Spleen (tissue), 11 donors: ENCODE measurements around the gene ATP6V1E1. TPM values are rescaled to one million over a fixed set of nuclear protein-coding genes. Genes with fewer than 3 reads are reported as not detected.

Source experiments
- DNase-seq: peaks from one replicate; pipeline ENCODE4 v3.0.0-alpha.2; 2020
- H3K27ac ChIP-seq, 8 donors: fragments of 200-600 bp; sonication (generic) in 7 of 8; 1 replicate in 4 of 8; 2 replicates in 4 of 8; pipeline versions ENCODE4 v1.5.0 to v1.8.0; 2016 to 2021; ENCODE audit warnings: inconsistent platforms in 4 of 8, mild to moderate bottlenecking in 4 of 8, moderate library complexity in 1 of 8
- H3K27me3 ChIP-seq, 7 donors: fragments of 200-600 bp; sonication (generic) in 6 of 7; replicated peaks in 1 of 7; 1 replicate in 4 of 7; 2 replicates in 3 of 7; pipeline versions ENCODE4 v1.5.0 to v1.8.0; 2016 to 2021; ENCODE audit warnings: inconsistent platforms in 3 of 7, mild to moderate bottlenecking in 1 of 7
- H3K36me3 ChIP-seq, 6 donors: fragments of 200-600 bp; sonication (generic) in 5 of 6; 1 replicate in 4 of 6; 2 replicates in 2 of 6; pipeline versions ENCODE4 v1.5.0 to v1.8.0; 2016 to 2021; ENCODE audit warnings: inconsistent platforms in 2 of 6
- H3K4me1 ChIP-seq, 6 donors: fragments of 200-600 bp; sonication (generic) in 5 of 6; 1 replicate in 3 of 6; 2 replicates in 3 of 6; pipeline versions ENCODE4 v1.5.0 to v1.8.0; 2016 to 2021; ENCODE audit warnings: inconsistent platforms in 3 of 6
- H3K4me3 ChIP-seq, 8 donors: fragments of 200-600 bp; sonication (generic) in 7 of 8; 1 replicate in 4 of 8; 2 replicates in 4 of 8; pipeline versions ENCODE4 v1.5.0 to v1.8.0; 2016 to 2021; ENCODE audit warnings: inconsistent platforms in 4 of 8, mild to moderate bottlenecking in 4 of 8, moderate library complexity in 2 of 8
- H3K9me3 ChIP-seq, 8 donors: fragments of 200-600 bp; sonication (generic) in 7 of 8; 1 replicate in 4 of 8; 2 replicates in 4 of 8; pipeline versions ENCODE4 v1.5.0 to v1.8.0; 2016 to 2021; ENCODE audit warnings: inconsistent platforms in 4 of 8
- CTCF ChIP-seq, 11 experiments: fragments of 200-600 bp in 7 of 11; fragments of 450-650 bp in 4 of 11; sonication (generic) in 4 of 11; IDR thresholded peaks in 8 of 11; conservative IDR thresholded peaks in 3 of 11; 1 replicate in 7 of 11; 2 replicates in 4 of 11; pipeline versions ENCODE4 v1.4.0 to v1.8.0; 2016 to 2021; ENCODE audit warnings: antibody characterized with exemption in 11 of 11, inconsistent platforms in 4 of 11, mild to moderate bottlenecking in 1 of 11
- POLR2A ChIP-seq, 3 donors: fragments of 450-650 bp; IDR thresholded peaks; one replicate each; pipeline ENCODE4 v1.5.1; 2017; ENCODE audit warnings: antibody characterized with exemption in 3 of 3, mild to moderate bottlenecking in 1 of 3
- POLR2AphosphoS5 ChIP-seq, 3 donors: sonication (generic); formaldehyde crosslinking; IDR thresholded peaks; one replicate each; pipeline ENCODE4 v1.5.1; 2017; ENCODE audit warnings: antibody characterized with exemption in 3 of 3
- WGBS, 5 donors: extraction: QIAGEN DNeasy Blood & Tissue Kit in 3 of 5; methylation state at CpG; one replicate each; pipeline versions ENCODE4 v1.1.5 to v1.1.7; 2013 to 2018; 5-methylcytosine and 5-hydroxymethylcytosine counted together
- intact Hi-C: fragments of 100-400 bp; cut with DNase I; formaldehyde crosslinking; loops from one replicate; pipeline ENCODE4 v1.15.0; 2023; ENCODE audit warnings: low total_unique reads
- polyA plus RNA-seq, 3 donors: library from polyadenylated mRNA; stranded (reverse); fragments of 200-250 nt; gene quantifications; one replicate each; pipeline ENCODE4 v1.2.1, GENCODE V29; 2013
- total RNA-seq, 7 donors: library from RNA; depleted of rRNA in 3 of 7; stranded (reverse); fragments of >200 nt in 3 of 7; fragmentation: NEBNext Ultra II Directional in 4 of 7; extraction: Animal tissue kit (Norgen Biotek cat#: 25700) in 4 of 7; gene quantifications; one replicate each; pipeline versions ENCODE4 v1.1.0 to v1.2.1, GENCODE V29; 2016 to 2021
- donor health status: healthy with polysubstance abuse.
- donor health status: DM: no; HTN: no; CAD: no; lungs with moderate emphysema.
- donor health status: DM: no; HTN: no; CAD: no.
- donor health status: Bipolar disorder and iron deficiency.
- donor health status: healthy.
- donor health status: DM: no; HTN: no; CAD: no.
- donor health status: DM: yes; HTN: yes; CAD: no.

Gene ATP6V1E1
- total and polyA plus RNA-seq, 10 donors, result 66.1 to 127 (median 111) TPM

- 9 to 12% (median 10%) methylated on average over 20 to 24 of the region's 24 CpGs for WGBS, 5 donors
- Histone ChIP-seq H3K4me3 (peak overlapping the region; percentile 97 to 100 (median 99)), H3K27me3 (no peaks in the 10 kb centered on the region), H3K36me3 (peaks cover 0 to 41% (median 13%) of the 10 kb centered on the region in 6 donors), H3K27ac (peak overlapping the region; percentile 76 to 97 (median 94)), H3K9me3 (no peaks in the 10 kb centered on the region), H3K4me1 (peaks cover 27 to 63% (median 48%) of the 10 kb centered on the region in 6 donors)
- intact Hi-C loops, result no loop called here
- TF ChIP-seq POLR2A (IDR thresholded peaks at IDR 0.05) (no peak), POLR2AphosphoS5 (IDR thresholded peaks at IDR 0.05) (no peak), CTCF (IDR thresholded peaks at IDR 0.05 in 8 of 11, conservative IDR thresholded peaks at IDR 0.05 in 3 of 11) (no peak)
- DNase-seq, result peak; percentile 77
Measured at GRCh38 chr22:17627961-17628405, 566 bp downstream of the ATP6V1E1 start.

GRCh38 chr22:17613280-17613679 is 15.3 kb downstream of the ATP6V1E1 start:
- Histone ChIP-seq H3K9me3 (no peaks in the 10 kb centered on the region), H3K36me3 (peaks cover 0 to 100% (median 69%) of the 10 kb centered on the region in 6 donors), H3K4me1 (peaks cover 0 to 3% (median 0%) of the 10 kb centered on the region in 6 donors), H3K4me3 (no peak overlapping the region), H3K27me3 (no peaks in the 10 kb centered on the region), H3K27ac (no peak overlapping the region)
- 87 to 98% (median 91%) methylated on average over 7 of the region's 7 CpGs for WGBS, 5 donors
- no peak for TF ChIP-seq POLR2A (IDR thresholded peaks at IDR 0.05)
- TF ChIP-seq POLR2AphosphoS5 (IDR thresholded peaks at IDR 0.05), result no peak
- TF ChIP-seq CTCF (IDR thresholded peaks at IDR 0.05 in 8 of 11, conservative IDR thresholded peaks at IDR 0.05 in 3 of 11), result no peak
- no peak for DNase-seq
- intact Hi-C loops, result no loop called here

GRCh38 chr22:17612057-17612456 is 16.5 kb downstream of the ATP6V1E1 start:
- WGBS, 5 donors, result 32 to 84% (median 65%) methylated on average over 3 of the region's 3 CpGs
- intact Hi-C loops, result no loop called here
- H3K27ac ChIP-seq, result no peak overlapping the region
- TF ChIP-seq CTCF (IDR thresholded peaks at IDR 0.05 in 8 of 11, conservative IDR thresholded peaks at IDR 0.05 in 3 of 11), result no peak
- TF ChIP-seq POLR2A (IDR thresholded peaks at IDR 0.05), result no peak
- TF ChIP-seq POLR2AphosphoS5 (IDR thresholded peaks at IDR 0.05), result no peak
- peaks cover 0 to 100% (median 68%) of the 10 kb centered on the region in 6 donors for H3K36me3 ChIP-seq
- H3K4me1 ChIP-seq, result peaks cover 0 to 6% (median 0%) of the 10 kb centered on the region in 6 donors
- H3K9me3 ChIP-seq, result no peaks in the 10 kb centered on the region
- H3K27me3 ChIP-seq, result no peaks in the 10 kb centered on the region
- DNase-seq, result no peak
- no peak overlapping the region for H3K4me3 ChIP-seq

GRCh38 chr22:17607891-17608521 is 20.5 kb downstream of the ATP6V1E1 start:
- no peaks in the 10 kb centered on the region for H3K9me3 ChIP-seq
- DNase-seq, result no peak
- no peak for TF ChIP-seq CTCF (IDR thresholded peaks at IDR 0.05 in 8 of 11, conservative IDR thresholded peaks at IDR 0.05 in 3 of 11)
- TF ChIP-seq POLR2A (IDR thresholded peaks at IDR 0.05), result no peak
- no peak for TF ChIP-seq POLR2AphosphoS5 (IDR thresholded peaks at IDR 0.05)
- H3K4me1 ChIP-seq, result peaks cover 0 to 28% (median 2%) of the 10 kb centered on the region in 6 donors
- no peak overlapping the region for H3K27ac ChIP-seq
- no peak overlapping the region for H3K4me3 ChIP-seq
- WGBS, 5 donors, result 85 to 95% (median 92%) methylated on average over 4 of the region's 4 CpGs
- H3K36me3 ChIP-seq, result peaks cover 2 to 100% (median 54%) of the 10 kb centered on the region in 6 donors
- H3K27me3 ChIP-seq, result no peaks in the 10 kb centered on the region
- intact Hi-C loops, result no loop called here
